Epidermal melanocyte (primary cell): ENCODE data around the gene KRTAP2-3.
"Not testable (repeated sequence)": the region's sequence is repeated elsewhere in the genome, so short reads cannot be mapped to it uniquely, and the experiment has no call there.

Source experiments
- DNase-seq: peaks from one replicate; pipeline ENCODE4 v3.0.0; 2011; ENCODE audit warnings: low spot score; ENCODE audit not compliant: insufficient read length

Gene KRTAP2-3

GRCh38 chr17:41060052-41060604, at the start of gene KRTAP2-3:
KRTAP2-3 (minus strand) TSS chr17:41060114; CDS start chr17:41060050, 64 bp downstream.
- DNase-seq: peak; percentile 71

GRCh38 chr17:41108728-41109386, 48.9 kb upstream of the KRTAP2-3 start:
- not testable (repeated sequence) for DNase-seq

GRCh38 chr17:41107941-41108450, 48.1 kb upstream of the KRTAP2-3 start:
- DNase-seq: no peak

- DNase-seq: not testable (repeated sequence)
Measured at GRCh38 chr17:41105347-41105746, 45.4 kb upstream of the KRTAP2-3 start, which contains the start of gene KRTAP4-9. KRTAP4-9 (plus strand) TSS chr17:41105389; CDS start chr17:41105389, 0 bp downstream.

- DNase-seq: not testable (repeated sequence)
Measured at GRCh38 chr17:41104386-41105038, 44.6 kb upstream of the KRTAP2-3 start.

GRCh38 chr17:41103896-41104295, 44.0 kb upstream of the KRTAP2-3 start:
- no peak for DNase-seq

- no peak for DNase-seq
Measured at GRCh38 chr17:41101586-41102259, 41.8 kb upstream of the KRTAP2-3 start, which contains the start of gene KRTAP4-16. KRTAP4-16 (minus strand) TSS chr17:41102209; CDS start chr17:41102209, 0 bp downstream.

GRCh38 chr17:41099682-41100480, 40.0 kb upstream of the KRTAP2-3 start:
- not testable (repeated sequence) for DNase-seq

GRCh38 chr17:41098481-41098880, 38.6 kb upstream of the KRTAP2-3 start:
- DNase-seq: no peak

- no peak for DNase-seq
Measured at GRCh38 chr17:41098042-41098441, 38.1 kb upstream of the KRTAP2-3 start, which contains the start of gene KRTAP4-8. KRTAP4-8 (minus strand) TSS chr17:41098142; CDS start chr17:41098084, 58 bp downstream.

- DNase-seq: no peak
Measured at GRCh38 chr17:41096055-41096454, 36.1 kb upstream of the KRTAP2-3 start.

- not testable (repeated sequence) for DNase-seq
Measured at GRCh38 chr17:41088760-41089352, 28.9 kb upstream of the KRTAP2-3 start.

GRCh38 chr17:41084100-41084856, 24.4 kb upstream of the KRTAP2-3 start, which contains the start of gene KRTAP4-7:
KRTAP4-7 (plus strand) TSS chr17:41084150; CDS start chr17:41084207, 57 bp downstream.
- DNase-seq: not testable (repeated sequence)

- not testable (repeated sequence) for DNase-seq
Measured at GRCh38 chr17:41083427-41083826, 23.5 kb upstream of the KRTAP2-3 start.

- no peak for DNase-seq
Measured at GRCh38 chr17:41082626-41083025, 22.7 kb upstream of the KRTAP2-3 start.

- no peak for DNase-seq
Measured at GRCh38 chr17:41076788-41077187, 16.9 kb upstream of the KRTAP2-3 start.

GRCh38 chr17:41073676-41074075, 13.8 kb upstream of the KRTAP2-3 start:
- DNase-seq: no peak

GRCh38 chr17:41071606-41072360, 11.9 kb upstream of the KRTAP2-3 start:
- DNase-seq: no peak

GRCh38 chr17:41069031-41069430, 9.1 kb upstream of the KRTAP2-3 start:
- DNase-seq: no peak
